PC-3 (cell line): ENCODE results near the gene RBBP8NL. TPM values are rescaled to one million over a fixed set of nuclear protein-coding genes. Genes with fewer than 3 reads are reported as not detected.

Experiments used
- ATAC-seq: fragments of 200-7000 bp; cut with Tn5 transposase; 2 replicates; pipeline ENCODE4 v1.9.1; 2020; ENCODE audit warnings: mild to moderate bottlenecking, moderate library complexity
- BruUV-seq: library from RNA; stranded (reverse); fragments of 400-500 nt; replicated peaks from 2 replicates; lab custom pipeline; 2021; lab: Mats Ljungman, UMichigan
- CTCF ChIA-PET: fragments of 300-600 bp; sonication (Branson Sonifier 250); formaldehyde crosslinking; loops from one replicate; lab custom pipeline; 2022; ENCODE audit warnings: antibody characterized with exemption; lab: Charles Lee
- POLR2A ChIA-PET: fragments of 300-600 bp; sonication (Branson Sonifier 250); formaldehyde crosslinking; loops from one replicate; lab custom pipeline; 2022; ENCODE audit warnings: antibody characterized with exemption; ENCODE audit not compliant: unreplicated experiment; lab: Charles Lee
- DNase-seq: peaks from one replicate; pipeline ENCODE4 v3.0.0-alpha.2; 2015
- H2AFZ ChIP-seq: fragments of 300-600 bp; sonication (generic); 2 replicates; pipeline ENCODE4 v1.6.0; 2016; ENCODE audit warnings: antibody characterized with exemption, low read length
- H3F3A ChIP-seq: fragments of 300-600 bp; sonication (generic); one replicate; pipeline ENCODE4 v1.6.0; 2017; ENCODE audit warnings: antibody characterized with exemption, low read length, control low read depth, mild to moderate bottlenecking; ENCODE audit not compliant: unreplicated experiment
- H3K27ac ChIP-seq: fragments of 300-600 bp; sonication (generic); 2 replicates; pipeline ENCODE4 v1.5.1; 2016; ENCODE audit warnings: mild to moderate bottlenecking, low read length
- H3K27me3 ChIP-seq: fragments of 300-600 bp; sonication (generic); 2 replicates; pipeline ENCODE4 v1.6.1; 2016; ENCODE audit warnings: low read length, mixed read lengths
- H3K36me3 ChIP-seq: fragments of 300-600 bp; sonication (generic); 2 replicates; pipeline ENCODE4 v1.6.1; 2016; ENCODE audit warnings: low read depth, mixed run types, low read length, mixed read lengths
- H3K4me1 ChIP-seq: fragments of 300-600 bp; sonication (generic); 2 replicates; pipeline ENCODE4 v1.5.1; 2016; ENCODE audit warnings: low read length; ENCODE audit not compliant: insufficient read depth
- H3K4me2 ChIP-seq: fragments of 300-600 bp; sonication (generic); 2 replicates; pipeline ENCODE4 v1.6.0; 2016; ENCODE audit warnings: low read length
- H3K4me3 ChIP-seq: fragments of 300-600 bp; sonication (generic); 2 replicates; pipeline ENCODE4 v1.5.1; 2016; ENCODE audit warnings: mild to moderate bottlenecking, low read length, mixed read lengths
- H3K79me2 ChIP-seq: fragments of 300-600 bp; sonication (generic); 2 replicates; pipeline ENCODE4 v1.6.1; 2017; ENCODE audit warnings: low read length, mixed read lengths
- H3K9ac ChIP-seq: fragments of 300-600 bp; sonication (generic); 2 replicates; pipeline ENCODE4 v1.6.0; 2016; ENCODE audit warnings: mild to moderate bottlenecking, low read length
- H3K9me2 ChIP-seq: fragments of 300-600 bp; sonication (generic); replicated peaks from 2 replicates; pipeline ENCODE4 v1.6.1; 2016; ENCODE audit warnings: mixed run types, low read length, mixed read lengths
- H3K9me3 ChIP-seq: fragments of 300-600 bp; sonication (generic); 2 replicates; pipeline ENCODE4 v1.6.1; 2016; ENCODE audit warnings: low read length, mixed read lengths
- H4K20me1 ChIP-seq: fragments of 300-600 bp; sonication (generic); 2 replicates; pipeline ENCODE4 v1.6.1; 2016; ENCODE audit warnings: low read length, mixed read lengths
- CTCF ChIP-seq: fragments of 300-600 bp; sonication (generic); conservative IDR thresholded peaks from 2 replicates; pipeline ENCODE4 v1.5.1; 2017; ENCODE audit warnings: antibody characterized with exemption, low read depth, mild to moderate bottlenecking, low read length
- EZH2 ChIP-seq: fragments of 300-600 bp; sonication (generic); IDR thresholded peaks from one replicate; pipeline ENCODE4 v1.6.1; 2017; ENCODE audit warnings: antibody characterized with exemption, mild to moderate bottlenecking, low read length; ENCODE audit not compliant: unreplicated experiment
- EZH2phosphoT487 ChIP-seq: fragments of 300-600 bp; sonication (generic); IDR thresholded peaks from 2 replicates; pipeline ENCODE4 v1.6.1; 2018; ENCODE audit warnings: mild to moderate bottlenecking, antibody characterized with exemption, low read length, borderline replicate concordance
- intact Hi-C: fragments of 100-400 bp; cut with micrococcal nuclease; formaldehyde crosslinking; loops from 2 replicates; pipeline ENCODE4 v1.9.0; 2023
- total RNA-seq: library from RNA; depleted of rRNA; stranded (reverse); fragments of >200 nt; gene quantifications from 2 replicates; pipeline ENCODE4 v1.2.3, GENCODE V29; 2014

Gene RBBP8NL
- total RNA-seq, 1 experiment from 2014 or later: 9.4 TPM

GRCh38 chr20:62387219-62387913, 40.0 kb downstream of the RBBP8NL start:
- H3K9me3 ChIP-seq: no peaks in the 10 kb centered on the region
- peaks cover 53% of the 10 kb centered on the region for H3K79me2 ChIP-seq
- H3K9ac ChIP-seq: peak overlapping the region; percentile 99
- TSS peak; percentile 72 for BruUV-seq
- peaks cover 27% of the 10 kb centered on the region for H3K36me3 ChIP-seq
- H4K20me1 ChIP-seq: peaks cover 28% of the 10 kb centered on the region
- no peak for DNase-seq
- intact Hi-C loops: loop anchor here (10.0 kb wide), 1 partner anchor 407 kb away; the partner anchor contains the start of gene MRGBP
- H3K27ac ChIP-seq: peak overlapping the region; percentile 43
- no peaks in the 10 kb centered on the region for H3K9me2 ChIP-seq
- no peaks in the 10 kb centered on the region for H3K27me3 ChIP-seq
- no peak overlapping the region for H2AFZ ChIP-seq
- peak overlapping the region; percentile 97 for H3K4me2 ChIP-seq
- no peak for ATAC-seq
- POLR2A ChIA-PET: interaction anchor here (0.6 to 0.7 kb wide), 4 partner anchors 26 to 201 kb away, joined by 3 to 23 read pairs (median 10); no protein-coding TSS in a partner anchor
- peak overlapping the region; percentile 100 for H3K4me3 ChIP-seq
- CTCF ChIA-PET: interaction anchor here (0.9 kb wide), 1 partner anchor 37 kb away, joined by 3 read pairs; no protein-coding TSS in a partner anchor
- TF ChIP-seq EZH2phosphoT487: no peak
- TF ChIP-seq EZH2: no peak
- TF ChIP-seq CTCF: no peak
- H3F3A ChIP-seq: peaks cover 21% of the 10 kb centered on the region
- peaks cover 16% of the 10 kb centered on the region for H3K4me1 ChIP-seq

DNA sequence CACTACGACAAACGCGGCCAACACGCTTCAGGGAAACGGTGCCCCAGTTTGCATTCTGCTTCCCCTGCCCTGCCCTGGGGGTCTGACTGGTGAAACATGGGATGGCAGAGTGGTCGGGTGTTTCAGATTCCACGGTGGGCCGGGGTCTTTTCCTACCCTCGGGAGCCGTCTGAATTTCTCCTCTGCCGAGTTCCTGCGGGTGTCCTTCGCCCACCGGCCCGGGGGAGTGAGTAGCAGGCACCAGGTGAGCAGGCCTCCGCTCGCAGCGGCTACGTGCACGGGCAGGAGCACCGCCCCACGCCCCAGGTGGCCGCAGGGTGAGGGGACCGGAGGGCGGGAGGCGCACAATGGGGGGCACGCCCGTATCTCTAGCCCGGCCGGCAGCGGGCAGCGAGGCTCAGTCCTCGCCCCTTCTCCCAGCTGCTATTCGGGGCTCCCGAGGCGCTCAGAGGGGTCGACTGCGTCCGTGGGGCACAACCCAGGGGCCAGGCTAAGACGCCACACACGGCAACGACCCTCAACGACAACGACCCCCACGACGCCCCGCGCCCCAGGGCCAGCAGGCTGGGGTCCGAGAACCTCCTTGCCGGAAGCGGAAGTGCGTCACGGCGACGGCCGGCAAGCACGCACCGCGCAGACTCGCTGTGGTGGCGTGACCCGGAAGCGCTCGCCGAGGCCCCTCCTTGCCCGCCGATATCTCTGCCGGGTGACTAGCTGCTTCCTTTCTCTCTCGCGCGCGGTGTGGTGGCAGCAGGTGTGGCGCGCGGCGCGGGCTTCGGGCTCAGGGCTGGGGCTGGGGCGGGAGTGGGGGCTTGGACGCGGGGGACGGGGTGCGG, 40.7 kb downstream of the RBBP8NL start, which contains the start of gene RPS21:
TSS of gene RPS21 (plus strand) at position 721 of the 836 bp plus-strand sequence. CDS start 236 bp downstream, outside the sequence.
- H4K20me1 ChIP-seq: peaks cover 28% of the 10 kb centered on the region
- ATAC-seq: peak; percentile 82
- H3K9ac ChIP-seq: peak within 1 kb of the TSS; percentile 99
- H3K27ac ChIP-seq: peak within 1 kb of the TSS; percentile 75
- intact Hi-C loops: loop anchor here (10.0 kb wide), 1 partner anchor 408 kb away; the partner anchor contains the start of gene MRGBP
- H2AFZ ChIP-seq: peak within 1 kb of the TSS; percentile 66
- POLR2A ChIA-PET: interaction anchor here (0.6 to 0.7 kb wide), 4 partner anchors 26 to 202 kb away, joined by 3 to 23 read pairs (median 10); no protein-coding TSS in a partner anchor
- TSS peak; percentile 58 for BruUV-seq
- H3K36me3 ChIP-seq: peaks cover 27% of the 10 kb centered on the region
- CTCF ChIA-PET: interaction anchor here (0.5 to 0.9 kb wide), 4 partner anchors 37 to 256 kb away, joined by 3 to 9 read pairs (median 6); no protein-coding TSS in a partner anchor
- H3K79me2 ChIP-seq: peaks cover 53% of the 10 kb centered on the region
- peaks cover 18% of the 10 kb centered on the region for H3K4me1 ChIP-seq
- peaks cover 21% of the 10 kb centered on the region for H3F3A ChIP-seq
- H3K4me3 ChIP-seq: peak within 1 kb of the TSS; percentile 100
- H3K4me2 ChIP-seq: peak within 1 kb of the TSS; percentile 97
- no peaks in the 10 kb centered on the region for H3K27me3 ChIP-seq
- DNase-seq: peak; percentile 91
- no peaks in the 10 kb centered on the region for H3K9me3 ChIP-seq
- H3K9me2 ChIP-seq: no peaks in the 10 kb centered on the region
- TF ChIP-seq EZH2 (no peak), EZH2phosphoT487 (no peak), CTCF (no peak)
